Ovary (tissue), 9 donors: ENCODE measurements around the gene PCID2. TPM values are rescaled to one million over a fixed set of nuclear protein-coding genes. Genes with fewer than 3 reads are reported as not detected.

ENCODE experiments used
- DNase-seq, 5 donors: peaks; one replicate each; pipeline ENCODE4 v3.0.0-alpha.2; 2019 to 2020
- H3K27ac ChIP-seq, 2 donors: fragments of 200-600 bp; one replicate each; pipeline versions ENCODE4 v1.5.1 to v1.8.0; 2019 to 2022
- H3K27me3 ChIP-seq: fragments of 200-600 bp; one replicate; pipeline ENCODE4 v1.8.0; 2022
- H3K36me3 ChIP-seq: fragments of 200-600 bp; sonication (generic); one replicate; pipeline ENCODE4 v1.5.1; 2019
- H3K4me1 ChIP-seq: one replicate; pipeline ENCODE4 v1.8.1; 2013; ENCODE audit warnings: mild to moderate bottlenecking, moderate library complexity; ENCODE audit not compliant: insufficient read depth
- H3K4me3 ChIP-seq: fragments of 200-600 bp; sonication (generic); one replicate; pipeline ENCODE4 v1.5.1; 2017
- H3K9me3 ChIP-seq, 2 donors: fragments of 200-600 bp in 1 of 2; sonication (generic) in 1 of 2; one replicate each; pipeline versions ENCODE4 v1.5.1 to v1.8.1; 2013 to 2019; ENCODE audit warnings: mild to moderate bottlenecking in 1 of 2, moderate library complexity in 1 of 2
- CTCF ChIP-seq, 3 donors: fragments of 450-650 bp in 2 of 3; fragments of 200-600 bp in 1 of 3; IDR thresholded peaks; one replicate each; pipeline versions ENCODE4 v1.5.1 to v1.8.0; 2016 to 2022; ENCODE audit warnings: antibody characterized with exemption in 3 of 3, mild to moderate bottlenecking in 1 of 3
- EP300 ChIP-seq: sonication (generic); formaldehyde crosslinking; IDR thresholded peaks from one replicate; pipeline ENCODE4 v1.6.1; 2017; ENCODE audit warnings: antibody characterized with exemption
- POLR2A ChIP-seq: fragments of 450-650 bp; IDR thresholded peaks from one replicate; pipeline ENCODE4 v1.6.1; 2017; ENCODE audit warnings: antibody characterized with exemption, mild to moderate bottlenecking, moderate library complexity
- WGBS, 3 donors: extraction: QIAGEN DNeasy Blood & Tissue Kit in 1 of 3; methylation state at CpG; one replicate each; pipeline versions ENCODE4 v1.1.5 to v1.1.7; 2013 to 2017; 5-methylcytosine and 5-hydroxymethylcytosine counted together
- intact Hi-C, 4 donors: fragments of 100-400 bp; cut with DNase I; formaldehyde crosslinking; loops; one replicate each; pipeline versions ENCODE4 v1.11.0 to v1.15.1; 2022 to 2023
- polyA plus RNA-seq, 2 donors: library from polyadenylated mRNA; stranded (reverse); fragments of 200-250 nt in 1 of 2; fragments of 350-450 nt in 1 of 2; fragmentation: Illumina TruSeq in 1 of 2; extraction: RNeasy Lipid Tissue Mini Kit (QIAGEN cat#74804) in 1 of 2; gene quantifications; one replicate each; pipeline ENCODE4 v1.2.3, GENCODE V29; 2013 to 2014
- total RNA-seq, 7 donors: library from RNA; depleted of rRNA in 2 of 7; stranded (reverse); fragments of >200 nt in 2 of 7; fragmentation: NEBNext Ultra II Directional in 3 of 7; extraction: Animal tissue kit (Norgen Biotek cat#: 25700) in 3 of 7; gene quantifications; one replicate each; pipeline versions ENCODE4 v1.1.0 to v1.2.4, GENCODE V29; 2016 to 2023
- donor health status: DM: no; HTN: no; CAD: no; lungs with moderate emphysema.
- donor health status: DM: no; HTN: no; CAD: no.
- donor health status: Bipolar disorder and iron deficiency.
- donor health status: DM: yes; HTN: yes; CAD: no.
- donor health status: DM: no; HTN: no; CAD: no.
- donor health status: DM: yes; HTN: yes; CAD: no.

PCID2 gene
- total and polyA plus RNA-seq, 9 donors = 43.5 to 56.2 (median 53.5) TPM

DNA sequence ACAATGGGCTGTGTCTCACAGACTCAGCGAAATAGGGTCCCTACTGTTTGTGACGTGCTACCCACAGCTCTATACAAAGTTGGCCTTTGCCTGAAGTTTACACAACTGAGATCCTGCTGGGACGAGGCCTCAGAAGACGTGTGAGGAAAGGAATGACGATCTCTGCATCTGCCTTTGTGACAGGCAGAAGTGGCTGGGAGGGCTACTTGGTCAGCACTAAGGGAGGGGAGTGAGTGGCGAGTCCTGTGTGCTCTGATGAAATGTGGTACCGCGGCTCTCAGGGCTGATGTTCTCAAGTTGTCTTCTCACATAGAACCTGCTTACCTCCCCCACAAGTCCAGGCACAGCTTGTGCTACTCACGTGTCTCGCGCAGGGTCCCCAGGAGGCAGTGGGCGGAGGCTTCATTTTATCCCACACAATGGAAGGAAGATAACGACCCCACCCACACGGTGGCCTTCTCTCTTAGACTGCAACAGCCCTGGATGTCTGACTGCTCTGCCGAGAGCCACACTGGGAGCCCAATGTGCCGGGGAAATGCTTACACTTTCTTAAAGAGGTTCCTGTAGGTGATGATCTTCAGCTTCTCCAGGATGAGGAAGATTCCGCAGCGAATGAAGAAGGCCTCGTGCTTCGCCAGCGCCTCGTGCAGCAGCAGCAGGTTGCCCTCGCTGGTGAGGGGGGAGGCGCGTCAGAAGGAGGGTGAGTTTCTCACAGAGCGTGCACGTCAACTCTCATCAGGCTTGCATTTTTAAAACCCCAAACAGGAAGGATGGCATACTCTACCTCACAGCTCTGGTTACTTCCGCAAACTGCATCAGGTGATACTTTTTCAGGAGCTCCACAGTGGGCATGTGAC, 28.9 kb downstream of the PCID2 start:
- Histone ChIP-seq H3K27ac (no peak overlapping the region), H3K9me3 (no peaks in the 10 kb centered on the region), H3K27me3 (no peaks in the 10 kb centered on the region), H3K4me1 (no peaks in the 10 kb centered on the region), H3K36me3 (no peaks in the 10 kb centered on the region), H3K4me3 (no peak overlapping the region)
- 84 to 86% (median 85%) methylated on average over 28 of the region's 28 CpGs for WGBS, 3 donors
- DNase-seq = no peak
- intact Hi-C loops = no loop called here
- TF ChIP-seq CTCF (IDR thresholded peaks at IDR 0.05) (no peak), POLR2A (no peak), EP300 (no peak)

GRCh38 chr13:113178896-113179167, 29.6 kb downstream of the PCID2 start:
- Histone ChIP-seq H3K36me3 (no peaks in the 10 kb centered on the region), H3K4me3 (no peak overlapping the region), H3K4me1 (no peaks in the 10 kb centered on the region), H3K27me3 (no peaks in the 10 kb centered on the region), H3K27ac (no peak overlapping the region), H3K9me3 (no peaks in the 10 kb centered on the region)
- 85 to 90% (median 87%) methylated on average over 3 of the region's 3 CpGs for WGBS, 3 donors
- TF ChIP-seq CTCF (IDR thresholded peaks at IDR 0.05) (no peak), POLR2A (no peak), EP300 (no peak)
- no peak for DNase-seq
- intact Hi-C loops = no loop called here

DNA sequence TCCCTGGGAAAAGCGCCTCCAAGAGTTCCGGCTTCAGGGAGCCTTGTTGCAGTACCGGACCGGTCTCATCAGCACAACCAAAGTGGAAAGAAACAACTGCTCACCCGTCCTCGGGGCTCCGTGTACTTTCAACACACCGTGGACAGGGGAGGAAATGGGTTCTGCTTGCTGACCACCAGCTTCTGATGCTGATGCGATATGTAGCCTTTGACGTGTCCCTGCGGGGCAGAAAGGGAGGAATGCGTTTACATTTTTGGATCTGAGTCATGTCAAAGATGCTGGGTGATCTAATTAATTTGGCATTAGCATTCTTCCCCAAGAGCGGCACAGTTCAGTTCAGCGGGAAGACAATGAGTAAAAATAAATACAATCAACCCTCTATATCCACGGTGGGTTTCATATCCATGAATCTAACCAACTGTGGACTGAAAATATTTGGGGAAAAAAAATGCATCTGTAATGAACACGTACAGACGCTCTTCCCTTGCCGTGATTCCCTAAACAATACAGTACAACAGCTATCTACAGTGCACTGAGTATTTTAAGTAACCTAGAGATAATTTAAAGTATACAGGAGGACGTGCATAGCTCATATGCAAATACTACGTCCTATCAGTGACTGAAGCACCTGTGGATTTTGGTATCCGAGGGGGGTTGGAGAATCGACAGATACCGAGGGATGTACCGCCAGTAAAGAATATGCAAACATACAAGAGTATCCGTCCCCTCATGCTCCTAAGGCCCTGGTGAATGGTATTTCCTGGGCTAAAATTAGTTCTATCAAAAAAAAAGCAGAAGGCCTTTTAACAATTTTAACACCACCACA, 30.2 kb downstream of the PCID2 start:
- no peaks in the 10 kb centered on the region for H3K9me3 ChIP-seq
- 75 to 84% (median 78%) methylated on average over 25 of the region's 25 CpGs for WGBS, 3 donors
- no peaks in the 10 kb centered on the region for H3K27me3 ChIP-seq
- H3K36me3 ChIP-seq = no peaks in the 10 kb centered on the region
- intact Hi-C loops = no loop called here
- no peak for DNase-seq
- TF ChIP-seq CTCF (IDR thresholded peaks at IDR 0.05) (no peak), EP300 (no peak), POLR2A (no peak)
- H3K4me3 ChIP-seq = no peak overlapping the region
- no peak overlapping the region for H3K27ac ChIP-seq
- H3K4me1 ChIP-seq = no peaks in the 10 kb centered on the region

DNA sequence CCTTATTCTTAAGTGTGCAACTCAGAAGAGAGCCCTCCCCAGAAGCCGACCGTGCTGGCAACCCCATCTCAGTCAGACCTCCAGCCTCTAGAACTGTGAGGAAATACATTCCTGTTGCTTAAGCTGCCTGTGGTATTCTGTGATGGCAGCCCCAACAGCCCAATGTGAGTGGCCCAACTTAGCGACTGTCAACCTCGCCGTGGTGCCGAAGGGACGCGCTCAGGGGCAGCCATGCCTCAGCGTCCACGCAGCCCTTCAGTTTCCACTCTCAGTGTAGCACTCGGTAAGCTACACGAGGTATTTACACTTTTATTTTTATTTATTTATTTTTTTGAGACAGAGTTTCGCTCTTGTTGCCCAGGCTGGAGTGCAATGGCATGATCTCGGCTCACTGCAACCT, 31.6 kb downstream of the PCID2 start:
- no peaks in the 10 kb centered on the region for H3K36me3 ChIP-seq
- intact Hi-C loops = no loop called here
- no peaks in the 10 kb centered on the region for H3K27me3 ChIP-seq
- no peaks in the 10 kb centered on the region for H3K9me3 ChIP-seq
- no peak overlapping the region for H3K4me3 ChIP-seq
- no peak for DNase-seq
- no peaks in the 10 kb centered on the region for H3K4me1 ChIP-seq
- 94 to 97% (median 96%) methylated on average over 14 of the region's 14 CpGs for WGBS, 3 donors
- no peak overlapping the region for H3K27ac ChIP-seq
- TF ChIP-seq POLR2A (no peak), CTCF (IDR thresholded peaks at IDR 0.05) (no peak), EP300 (no peak)
